NCI-H2227 treated with DMSO at 0.1 percent for 48 hours (cell line): ENCODE results near the gene AUNIP.
A peak's percentile ranks its signal among the peaks of the same experiment; 100 is the strongest.

ENCODE experiments used
- DNase-seq: peaks from one replicate; lab custom pipeline; 2025; lab: John Stamatoyannopoulos, UW

Gene AUNIP

GRCh38 chr1:25858906-25859789 is at the start of gene AUNIP:
Gene AUNIP (minus strand): TSS chr1:25859457. CDS start chr1:25859357, 100 bp downstream.
- peak; percentile 86 for DNase-seq

GRCh38 chr1:25909040-25909439 is 49.8 kb upstream of the AUNIP start:
- no peak for DNase-seq

- DNase-seq, result no peak
Observed at GRCh38 chr1:25908161-25908560, 48.9 kb upstream of the AUNIP start.

GRCh38 chr1:25907601-25908000 is 48.3 kb upstream of the AUNIP start:
- no peak for DNase-seq

- peak; percentile 76 for DNase-seq
Observed at GRCh38 chr1:25906644-25907300, 47.5 kb upstream of the AUNIP start.

GRCh38 chr1:25905680-25906643 is 46.7 kb upstream of the AUNIP start, which contains the start of gene STMN1:
Gene STMN1 (minus strand): TSS chr1:25906419. CDS start chr1:25904676, 1,743 bp downstream.
- DNase-seq, result peak; percentile 95

- DNase-seq, result peak; percentile 92
Observed at GRCh38 chr1:25904943-25905679, 45.9 kb upstream of the AUNIP start.

GRCh38 chr1:25903986-25904385 is 44.7 kb upstream of the AUNIP start:
- no peak for DNase-seq

- DNase-seq, result no peak
Observed at GRCh38 chr1:25902462-25902861, 43.2 kb upstream of the AUNIP start.

- DNase-seq, result no peak
Observed at GRCh38 chr1:25900219-25900618, 41.0 kb upstream of the AUNIP start.

- DNase-seq, result peak; percentile 95
Observed at GRCh38 chr1:25899792-25900191, 40.5 kb upstream of the AUNIP start.

GRCh38 chr1:25898223-25899015 is 39.2 kb upstream of the AUNIP start:
- no peak for DNase-seq

GRCh38 chr1:25897754-25898153 is 38.5 kb upstream of the AUNIP start:
- DNase-seq, result no peak

GRCh38 chr1:25896266-25896665 is 37.0 kb upstream of the AUNIP start:
- no peak for DNase-seq

- peak; percentile 89 for DNase-seq
Observed at GRCh38 chr1:25895365-25895990, 36.2 kb upstream of the AUNIP start.

- DNase-seq, result no peak
Observed at GRCh38 chr1:25893116-25893515, 33.9 kb upstream of the AUNIP start.

GRCh38 chr1:25891606-25892005 is 32.3 kb upstream of the AUNIP start:
- DNase-seq, result no peak

- no peak for DNase-seq
Observed at GRCh38 chr1:25890239-25891034, 31.2 kb upstream of the AUNIP start.

- no peak for DNase-seq
Observed at GRCh38 chr1:25889470-25889869, 30.2 kb upstream of the AUNIP start.
